ENCODE results near the gene SKAP2.

DNA sequence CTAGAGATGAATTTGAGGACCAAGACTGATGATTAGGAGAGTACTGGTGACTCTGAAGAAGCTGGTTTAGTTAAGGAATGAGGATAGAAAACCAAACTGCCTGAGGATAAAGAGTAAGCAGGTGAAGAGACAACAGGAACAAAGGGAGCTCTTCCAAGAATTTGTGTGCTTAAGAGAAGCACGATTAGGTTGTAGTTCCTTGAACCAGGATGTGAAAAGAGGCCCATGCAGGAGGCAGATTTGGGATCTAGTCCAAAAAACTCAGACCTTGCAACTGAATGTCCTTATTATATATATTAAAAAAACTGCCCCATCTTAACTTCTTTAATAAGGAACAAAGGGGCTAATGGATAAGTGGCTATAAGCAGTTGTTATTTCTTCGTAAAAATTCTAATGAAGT is 150.4 kb downstream of the SKAP2 start:
- no peak for TF ChIP-seq POLR2AphosphoS5 (IDR thresholded peaks at IDR 0.05; ENCODE audit: low read depth)
- TF ChIP-seq, protein P1, sequence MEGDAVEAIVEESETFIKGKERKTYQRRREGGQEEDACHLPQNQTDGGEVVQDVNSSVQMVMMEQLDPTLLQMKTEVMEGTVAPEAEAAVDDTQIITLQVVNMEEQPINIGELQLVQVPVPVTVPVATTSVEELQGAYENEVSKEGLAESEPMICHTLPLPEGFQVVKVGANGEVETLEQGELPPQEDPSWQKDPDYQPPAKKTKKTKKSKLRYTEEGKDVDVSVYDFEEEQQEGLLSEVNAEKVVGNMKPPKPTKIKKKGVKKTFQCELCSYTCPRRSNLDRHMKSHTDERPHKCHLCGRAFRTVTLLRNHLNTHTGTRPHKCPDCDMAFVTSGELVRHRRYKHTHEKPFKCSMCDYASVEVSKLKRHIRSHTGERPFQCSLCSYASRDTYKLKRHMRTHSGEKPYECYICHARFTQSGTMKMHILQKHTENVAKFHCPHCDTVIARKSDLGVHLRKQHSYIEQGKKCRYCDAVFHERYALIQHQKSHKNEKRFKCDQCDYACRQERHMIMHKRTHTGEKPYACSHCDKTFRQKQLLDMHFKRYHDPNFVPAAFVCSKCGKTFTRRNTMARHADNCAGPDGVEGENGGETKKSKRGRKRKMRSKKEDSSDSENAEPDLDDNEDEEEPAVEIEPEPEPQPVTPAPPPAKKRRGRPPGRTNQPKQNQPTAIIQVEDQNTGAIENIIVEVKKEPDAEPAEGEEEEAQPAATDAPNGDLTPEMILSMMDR (conservative IDR thresholded peaks at IDR 0.05; ENCODE audit: low read depth in 2 of 2), result no peak
- TF ChIP-seq CREB1 (CRISPR knock-in tag; IDR thresholded peaks at IDR 0.05; ENCODE audit: low read depth), result no peak

All from GM23338 (cell line).